ENCODE data around the gene ST8SIA2.

ST8SIA2 gene

GRCh38 chr15:92485441-92485840 is 91.8 kb downstream of the ST8SIA2 start:
- H3K9me3 Mint-ChIP-seq = no peaks in the 10 kb centered on the region
- no peak for ATAC-seq (replicated peaks; ENCODE audit: extremely low read depth, poor library complexity, severe bottlenecking)
- no peaks in the 10 kb centered on the region for H3K4me1 Mint-ChIP-seq
- H3K36me3 Mint-ChIP-seq (ENCODE audit: insufficient read depth) = no peaks in the 10 kb centered on the region
- DNase-seq (ENCODE audit: low spot score in 2 of 2) = no peak
- H3K27ac Mint-ChIP-seq (ENCODE audit: low read depth) = no peak overlapping the region
- no peak overlapping the region for H3K4me3 Mint-ChIP-seq
- peaks cover 51% of the 10 kb centered on the region for H3K27me3 Mint-ChIP-seq

- Mint-ChIP-seq H3K4me1 (no peaks in the 10 kb centered on the region), H3K27ac (ENCODE audit: low read depth) (no peak overlapping the region), H3K27me3 (peaks cover 69% of the 10 kb centered on the region), H3K4me3 (no peak overlapping the region), H3K36me3 (ENCODE audit: insufficient read depth) (no peaks in the 10 kb centered on the region), H3K9me3 (peaks cover 12% of the 10 kb centered on the region)
- no peak for ATAC-seq (replicated peaks; ENCODE audit: extremely low read depth, poor library complexity, severe bottlenecking)
- no peak for DNase-seq (ENCODE audit: low spot score in 2 of 2)
These were observed 99.0 kb downstream of the ST8SIA2 start for GRCh38 chr15:92492551-92493115.

- no peak for DNase-seq (ENCODE audit: low spot score in 2 of 2)
- Mint-ChIP-seq H3K27me3 (peaks cover 87% of the 10 kb centered on the region), H3K27ac (ENCODE audit: low read depth) (no peak overlapping the region), H3K9me3 (peaks cover 12% of the 10 kb centered on the region), H3K36me3 (ENCODE audit: insufficient read depth) (no peaks in the 10 kb centered on the region), H3K4me3 (no peak overlapping the region), H3K4me1 (no peaks in the 10 kb centered on the region)
- no peak for ATAC-seq (replicated peaks; ENCODE audit: extremely low read depth, poor library complexity, severe bottlenecking)
These were observed 101.2 kb downstream of the ST8SIA2 start for GRCh38 chr15:92494806-92495336.

GRCh38 chr15:92495446-92495845 is 101.8 kb downstream of the ST8SIA2 start:
- Mint-ChIP-seq H3K36me3 (ENCODE audit: insufficient read depth) (no peaks in the 10 kb centered on the region), H3K4me3 (no peak overlapping the region), H3K9me3 (peaks cover 12% of the 10 kb centered on the region), H3K27ac (ENCODE audit: low read depth) (no peak overlapping the region), H3K4me1 (no peaks in the 10 kb centered on the region), H3K27me3 (peaks cover 93% of the 10 kb centered on the region)
- no peak for ATAC-seq (replicated peaks; ENCODE audit: extremely low read depth, poor library complexity, severe bottlenecking)
- DNase-seq (ENCODE audit: low spot score in 2 of 2) = no peak

- no peaks in the 10 kb centered on the region for H3K9me3 Mint-ChIP-seq
- no peak overlapping the region for H3K4me3 Mint-ChIP-seq
- ATAC-seq (replicated peaks; ENCODE audit: extremely low read depth, poor library complexity, severe bottlenecking) (no peak), DNase-seq (ENCODE audit: low spot score in 2 of 2) (no peak)
- no peaks in the 10 kb centered on the region for H3K4me1 Mint-ChIP-seq
- no peaks in the 10 kb centered on the region for H3K36me3 Mint-ChIP-seq (ENCODE audit: insufficient read depth)
- H3K27ac Mint-ChIP-seq (ENCODE audit: low read depth) = no peak overlapping the region
- H3K27me3 Mint-ChIP-seq = peaks cover 94% of the 10 kb centered on the region
These were observed 106.2 kb downstream of the ST8SIA2 start for GRCh38 chr15:92499731-92500530.

- ATAC-seq (replicated peaks; ENCODE audit: extremely low read depth, poor library complexity, severe bottlenecking) = no peak
- no peak overlapping the region for H3K27ac Mint-ChIP-seq (ENCODE audit: low read depth)
- no peaks in the 10 kb centered on the region for H3K36me3 Mint-ChIP-seq (ENCODE audit: insufficient read depth)
- no peak for DNase-seq (ENCODE audit: low spot score in 2 of 2)
- H3K4me3 Mint-ChIP-seq = no peak overlapping the region
- H3K9me3 Mint-ChIP-seq = peaks cover 9% of the 10 kb centered on the region
- peaks cover 72% of the 10 kb centered on the region for H3K27me3 Mint-ChIP-seq
- no peaks in the 10 kb centered on the region for H3K4me1 Mint-ChIP-seq
These were observed 108.7 kb downstream of the ST8SIA2 start for GRCh38 chr15:92502336-92502735.

- DNase-seq (ENCODE audit: low spot score in 2 of 2) (no peak), ATAC-seq (replicated peaks; ENCODE audit: extremely low read depth, poor library complexity, severe bottlenecking) (no peak)
- Mint-ChIP-seq H3K27me3 (peaks cover 63% of the 10 kb centered on the region), H3K27ac (ENCODE audit: low read depth) (no peak overlapping the region), H3K4me3 (no peak overlapping the region), H3K9me3 (peaks cover 9% of the 10 kb centered on the region), H3K4me1 (no peaks in the 10 kb centered on the region), H3K36me3 (ENCODE audit: insufficient read depth) (no peaks in the 10 kb centered on the region)
These were observed 109.5 kb downstream of the ST8SIA2 start for GRCh38 chr15:92502930-92503857.

GRCh38 chr15:92503889-92504288 is 110.2 kb downstream of the ST8SIA2 start:
- Mint-ChIP-seq H3K27ac (ENCODE audit: low read depth) (no peak overlapping the region), H3K4me1 (no peaks in the 10 kb centered on the region), H3K36me3 (ENCODE audit: insufficient read depth) (no peaks in the 10 kb centered on the region), H3K9me3 (peaks cover 9% of the 10 kb centered on the region), H3K4me3 (no peak overlapping the region), H3K27me3 (peaks cover 58% of the 10 kb centered on the region)
- DNase-seq (ENCODE audit: low spot score in 2 of 2) (no peak), ATAC-seq (replicated peaks; ENCODE audit: extremely low read depth, poor library complexity, severe bottlenecking) (no peak)

- DNase-seq (ENCODE audit: low spot score in 2 of 2) (no peak), ATAC-seq (replicated peaks; ENCODE audit: extremely low read depth, poor library complexity, severe bottlenecking) (no peak)
- Mint-ChIP-seq H3K9me3 (peaks cover 9% of the 10 kb centered on the region), H3K36me3 (ENCODE audit: insufficient read depth) (no peaks in the 10 kb centered on the region), H3K4me1 (no peaks in the 10 kb centered on the region), H3K4me3 (no peak overlapping the region), H3K27me3 (peaks cover 44% of the 10 kb centered on the region), H3K27ac (ENCODE audit: low read depth) (no peak overlapping the region)
These were observed 111.9 kb downstream of the ST8SIA2 start for GRCh38 chr15:92505611-92506010.

GRCh38 chr15:92506506-92506905 is 112.8 kb downstream of the ST8SIA2 start:
- Mint-ChIP-seq H3K27me3 (peaks cover 37% of the 10 kb centered on the region), H3K36me3 (ENCODE audit: insufficient read depth) (no peaks in the 10 kb centered on the region), H3K27ac (ENCODE audit: low read depth) (no peak overlapping the region), H3K4me3 (no peak overlapping the region), H3K4me1 (no peaks in the 10 kb centered on the region), H3K9me3 (peaks cover 9% of the 10 kb centered on the region)
- no peak for DNase-seq (ENCODE audit: low spot score in 2 of 2)
- ATAC-seq (replicated peaks; ENCODE audit: extremely low read depth, poor library complexity, severe bottlenecking) = no peak

- H3K9me3 Mint-ChIP-seq = peaks cover 9% of the 10 kb centered on the region
- DNase-seq (ENCODE audit: low spot score in 2 of 2) = no peak
- H3K27me3 Mint-ChIP-seq = peaks cover 40% of the 10 kb centered on the region
These were observed 116.6 kb downstream of the ST8SIA2 start for GRCh38 chr15:92510163-92510882.

More at GRCh38 chr15:92510163-92510882, 116.6 kb downstream of the ST8SIA2 start:
- H3K27ac Mint-ChIP-seq (ENCODE audit: low read depth) = no peak overlapping the region
- no peaks in the 10 kb centered on the region for H3K36me3 Mint-ChIP-seq (ENCODE audit: insufficient read depth)
- ATAC-seq (replicated peaks; ENCODE audit: extremely low read depth, poor library complexity, severe bottlenecking) = no peak
- no peak overlapping the region for H3K4me3 Mint-ChIP-seq
- no peaks in the 10 kb centered on the region for H3K4me1 Mint-ChIP-seq

All from central memory CD8-positive, alpha-beta T cell (primary cell).